Smooth muscle cell (in vitro differentiated cells): ENCODE data around the gene EPHA4. TPM values are rescaled to one million over a fixed set of nuclear protein-coding genes. Genes with fewer than 3 reads are reported as not detected.
A peak's percentile ranks its signal among the peaks of the same experiment; 100 is the strongest.

Source experiments
- DNase-seq: peaks from one replicate; lab custom pipeline; 2025; ENCODE audit not compliant: unreplicated experiment; lab: John Stamatoyannopoulos, UW
- H2AFZ ChIP-seq: fragments of 200-600 bp; sonication (generic); 2 replicates; pipeline ENCODE4 v1.6.0; 2016; ENCODE audit warnings: antibody characterized with exemption, low read depth, mild to moderate bottlenecking
- H3F3A ChIP-seq: fragments of 200-600 bp; sonication (generic); 2 replicates; pipeline ENCODE4 v1.6.0; 2017; ENCODE audit warnings: antibody characterized with exemption, low read depth
- H3K27ac ChIP-seq: fragments of 200-600 bp; sonication (generic); 2 replicates; pipeline ENCODE4 v1.5.1; 2016; ENCODE audit warnings: low read depth, mild to moderate bottlenecking
- H3K27me3 ChIP-seq: fragments of 200-600 bp; sonication (generic); 2 replicates; pipeline ENCODE4 v1.6.1; 2016; ENCODE audit warnings: low read depth, mild to moderate bottlenecking
- H3K36me3 ChIP-seq: fragments of 200-600 bp; sonication (generic); 2 replicates; pipeline ENCODE4 v1.5.1; 2016; ENCODE audit warnings: low read depth
- H3K4me1 ChIP-seq: fragments of 200-600 bp; sonication (generic); 2 replicates; pipeline ENCODE4 v1.5.1; 2016; ENCODE audit warnings: low read depth
- H3K4me2 ChIP-seq: fragments of 200-600 bp; sonication (generic); 2 replicates; pipeline ENCODE4 v1.6.0; 2016; ENCODE audit warnings: mild to moderate bottlenecking
- H3K4me3 ChIP-seq: fragments of 200-600 bp; sonication (generic); 2 replicates; pipeline ENCODE4 v1.5.1; 2016; ENCODE audit warnings: mild to moderate bottlenecking
- H3K79me2 ChIP-seq: fragments of 200-600 bp; sonication (generic); 2 replicates; pipeline ENCODE4 v1.6.0; 2016; ENCODE audit warnings: low read depth, mild to moderate bottlenecking
- H3K9ac ChIP-seq: fragments of 200-600 bp; sonication (generic); 2 replicates; pipeline ENCODE4 v1.6.0; 2016; ENCODE audit warnings: low read depth
- H3K9me3 ChIP-seq: fragments of 200-600 bp; sonication (generic); replicated peaks from 2 replicates; pipeline ENCODE4 v1.5.1; 2016; ENCODE audit warnings: low read depth
- H4K20me1 ChIP-seq: fragments of 200-600 bp; sonication (generic); 2 replicates; pipeline ENCODE4 v1.6.0; 2016; ENCODE audit warnings: low read depth
- CTCF ChIP-seq: fragments of 200-600 bp; sonication (generic); IDR thresholded peaks from 2 replicates; pipeline ENCODE4 v1.5.1; 2017; ENCODE audit warnings: borderline replicate concordance, mild to moderate bottlenecking, antibody characterized with exemption; ENCODE audit not compliant: insufficient read depth, poor library complexity, severe bottlenecking
- WGBS: methylation state at CpG from one replicate; pipeline ENCODE4 v1.1.7; 2016; ENCODE audit warnings: low lambda C conversion rate; 5-methylcytosine and 5-hydroxymethylcytosine counted together
- polyA plus RNA-seq: library from polyadenylated mRNA; unstranded; fragments of >200 nt; fragmentation: Nextera tagmentation; extraction: Ambion mirVana; gene quantifications from 2 replicates; pipeline ENCODE4 v1.2.1, GENCODE V29; 2016
- total RNA-seq: library from RNA; depleted of rRNA; stranded (reverse); fragments of >200 nt; gene quantifications from 2 replicates; pipeline ENCODE4 v1.2.3, GENCODE V29; 2014

EPHA4 gene
- total and polyA plus RNA-seq, 2 experiments from 2014 or later = 2.8 to 48.3 TPM

- H3K4me1 ChIP-seq = peaks cover 73% of the 10 kb centered on the region
- no peaks in the 10 kb centered on the region for H3K36me3 ChIP-seq
- H3K79me2 ChIP-seq = no peaks in the 10 kb centered on the region
- no peak for TF ChIP-seq CTCF
- no peak overlapping the region for H3K9ac ChIP-seq
- no peak overlapping the region for H3K27ac ChIP-seq
- H3K9me3 ChIP-seq = no peaks in the 10 kb centered on the region
- H3F3A ChIP-seq = no peaks in the 10 kb centered on the region
- no peaks in the 10 kb centered on the region for H4K20me1 ChIP-seq
- H3K4me2 ChIP-seq = no peak overlapping the region
- no peak for DNase-seq
- H3K4me3 ChIP-seq = no peak overlapping the region
- no peak overlapping the region for H2AFZ ChIP-seq
- 88% methylated on average over 5 of the region's 5 CpGs for WGBS
- H3K27me3 ChIP-seq = peaks cover 9% of the 10 kb centered on the region
These were observed 105.4 kb downstream of the EPHA4 start for GRCh38 chr2:221466744-221467143.

GRCh38 chr2:221465776-221466175 is 106.3 kb downstream of the EPHA4 start:
- Histone ChIP-seq H3K9me3 (no peaks in the 10 kb centered on the region), H3F3A (no peaks in the 10 kb centered on the region), H3K27me3 (peaks cover 9% of the 10 kb centered on the region), H4K20me1 (no peaks in the 10 kb centered on the region), H3K4me2 (no peak overlapping the region), H3K79me2 (no peaks in the 10 kb centered on the region), H3K4me3 (no peak overlapping the region), H3K4me1 (peaks cover 73% of the 10 kb centered on the region), H3K27ac (no peak overlapping the region), H3K36me3 (no peaks in the 10 kb centered on the region), H2AFZ (no peak overlapping the region), H3K9ac (no peak overlapping the region)
- no peak for TF ChIP-seq CTCF
- WGBS = 77% methylated on average over 11 of the region's 11 CpGs
- no peak for DNase-seq

GRCh38 chr2:221464971-221465370 is 107.1 kb downstream of the EPHA4 start:
- peaks cover 9% of the 10 kb centered on the region for H3K27me3 ChIP-seq
- no peak for TF ChIP-seq CTCF
- H2AFZ ChIP-seq = no peak overlapping the region

GRCh38 chr2:221463241-221463896 is 108.7 kb downstream of the EPHA4 start:
- DNase-seq = no peak
- Histone ChIP-seq H3K79me2 (no peaks in the 10 kb centered on the region), H3K4me3 (no peak overlapping the region), H3K27me3 (peaks cover 6% of the 10 kb centered on the region), H3K9ac (no peak overlapping the region), H3K36me3 (no peaks in the 10 kb centered on the region), H3F3A (no peaks in the 10 kb centered on the region), H3K27ac (peak overlapping the region; percentile 0), H3K4me1 (peaks cover 72% of the 10 kb centered on the region), H3K9me3 (no peaks in the 10 kb centered on the region), H2AFZ (no peak overlapping the region), H3K4me2 (no peak overlapping the region), H4K20me1 (no peaks in the 10 kb centered on the region)
- 69% methylated on average over 3 of the region's 3 CpGs for WGBS
- no peak for TF ChIP-seq CTCF

More at GRCh38 chr2:221464971-221465370, 107.1 kb downstream of the EPHA4 start:
- WGBS = 97% methylated on average over 2 of the region's 2 CpGs
- H3K79me2 ChIP-seq = no peaks in the 10 kb centered on the region
- H3K4me2 ChIP-seq = no peak overlapping the region
- H3K27ac ChIP-seq = no peak overlapping the region
- peaks cover 73% of the 10 kb centered on the region for H3K4me1 ChIP-seq
- H3K36me3 ChIP-seq = no peaks in the 10 kb centered on the region
- no peaks in the 10 kb centered on the region for H4K20me1 ChIP-seq
- H3K4me3 ChIP-seq = no peak overlapping the region
- no peak overlapping the region for H3K9ac ChIP-seq
- no peaks in the 10 kb centered on the region for H3F3A ChIP-seq
- no peaks in the 10 kb centered on the region for H3K9me3 ChIP-seq
- no peak for DNase-seq
